Spinal cord (tissue), 4 donors: ENCODE results near the gene TMEM14A. TPM values are rescaled to one million over a fixed set of nuclear protein-coding genes. Genes with fewer than 3 reads are reported as not detected.

Experiments
- polyA plus RNA-seq, 2 donors: library from polyadenylated mRNA; unstranded; fragments of 120-200 nt; gene quantifications; one replicate each; pipeline ENCODE4 v1.2.1, GENCODE V29; 2013; ENCODE audit not compliant: insufficient read length in 2 of 2
- small RNA-seq: library from RNA; depleted of rRNA; stranded (forward); fragments of <200 nt; gene quantifications from one replicate; pipeline ENCODE3, GENCODE V24; 2014; ENCODE audit warnings: low replicate concordance
- total RNA-seq, 2 donors: library from RNA; depleted of rRNA in 1 of 2; stranded (reverse); fragments of 120-200 nt in 1 of 2; fragments of >200 nt in 1 of 2; gene quantifications; one replicate each; pipeline versions ENCODE4 v1.2.3 to v1.2.4, GENCODE V29; 2013 to 2014

The TMEM14A gene
- total and polyA plus RNA-seq, 4 donors = 46.1 to 152 (median 114) TPM

Small RNA genes within 50 kb of the gene (small RNA-seq; reads per million reads assigned to genes)
- gene AL109918.2 = not detected

Other genes with a start within 250 kb of the TMEM14A start
- gene TRAM2, start 94.1 kb upstream of the TMEM14A start, total RNA-seq = 10 to 100 TPM; 10.3 to 25.4 TPM
- gene TRAM2, start 94.1 kb upstream of the TMEM14A start, polyA plus RNA-seq = 1 to 10 TPM; 8.6 to 9.9 TPM
- gene GSTA2, start 92.4 kb downstream of the TMEM14A start, total RNA-seq = not detected
- gene GSTA2, start 92.4 kb downstream of the TMEM14A start, polyA plus RNA-seq = not detected
- gene GSTA1, start 132.7 kb downstream of the TMEM14A start, total RNA-seq = under 1 TPM; 0.50 to 0.72 TPM
- gene GSTA1, start 132.7 kb downstream of the TMEM14A start, polyA plus RNA-seq = under 1 TPM in 1 of 2 donors, not detected in 1; 0.43 TPM
- gene GSTA5, start 169.7 kb downstream of the TMEM14A start, total RNA-seq = not detected
- not detected for gene GSTA5, start 169.7 kb downstream of the TMEM14A start, polyA plus RNA-seq
- gene GSTA3, start 238.6 kb downstream of the TMEM14A start, total RNA-seq = 1 to 10 TPM in 1 of 2 donors, not detected in 1; 4.4 TPM
- gene GSTA3, start 238.6 kb downstream of the TMEM14A start, polyA plus RNA-seq = not detected